ENCODE data around the gene NPLOC4.
A peak's percentile ranks its signal among the peaks of the same experiment; 100 is the strongest.

The NPLOC4 gene

GRCh38 chr17:81508639-81509206, 128.2 kb downstream of the NPLOC4 start:
- H3K36me3 ChIP-seq (ENCODE audit: control insufficient read depth, insufficient read depth, low read length), result peaks cover 39% of the 10 kb centered on the region
- peak overlapping the region; percentile 84 for H3K4me3 ChIP-seq (ENCODE audit: extremely low read depth, insufficient read depth, low read length, poor library complexity, severe bottlenecking)
- peaks cover 3% of the 10 kb centered on the region for H3K4me1 ChIP-seq (ENCODE audit: control insufficient read depth, insufficient read depth, low read length, poor library complexity, severe bottlenecking)
- peak overlapping the region; percentile 23 for H3K27ac ChIP-seq (ENCODE audit: low read depth, low read length, severe bottlenecking)
- H3K9me3 ChIP-seq (ENCODE audit: control insufficient read depth, low read length), result no peaks in the 10 kb centered on the region
- WGBS, 2 experiments (ENCODE audit: insufficient coverage in 2 of 2), result 86 to 88% methylated on average over 9 of the region's 10 CpGs

Data from mesodermal cell (in vitro differentiated cells).